Measurements from ENCODE around the gene PRDM2.
"Not testable (repeated sequence)": the region's sequence is repeated elsewhere in the genome, so short reads cannot be mapped to it uniquely, and the experiment has no call there.

PRDM2 gene, protein sequence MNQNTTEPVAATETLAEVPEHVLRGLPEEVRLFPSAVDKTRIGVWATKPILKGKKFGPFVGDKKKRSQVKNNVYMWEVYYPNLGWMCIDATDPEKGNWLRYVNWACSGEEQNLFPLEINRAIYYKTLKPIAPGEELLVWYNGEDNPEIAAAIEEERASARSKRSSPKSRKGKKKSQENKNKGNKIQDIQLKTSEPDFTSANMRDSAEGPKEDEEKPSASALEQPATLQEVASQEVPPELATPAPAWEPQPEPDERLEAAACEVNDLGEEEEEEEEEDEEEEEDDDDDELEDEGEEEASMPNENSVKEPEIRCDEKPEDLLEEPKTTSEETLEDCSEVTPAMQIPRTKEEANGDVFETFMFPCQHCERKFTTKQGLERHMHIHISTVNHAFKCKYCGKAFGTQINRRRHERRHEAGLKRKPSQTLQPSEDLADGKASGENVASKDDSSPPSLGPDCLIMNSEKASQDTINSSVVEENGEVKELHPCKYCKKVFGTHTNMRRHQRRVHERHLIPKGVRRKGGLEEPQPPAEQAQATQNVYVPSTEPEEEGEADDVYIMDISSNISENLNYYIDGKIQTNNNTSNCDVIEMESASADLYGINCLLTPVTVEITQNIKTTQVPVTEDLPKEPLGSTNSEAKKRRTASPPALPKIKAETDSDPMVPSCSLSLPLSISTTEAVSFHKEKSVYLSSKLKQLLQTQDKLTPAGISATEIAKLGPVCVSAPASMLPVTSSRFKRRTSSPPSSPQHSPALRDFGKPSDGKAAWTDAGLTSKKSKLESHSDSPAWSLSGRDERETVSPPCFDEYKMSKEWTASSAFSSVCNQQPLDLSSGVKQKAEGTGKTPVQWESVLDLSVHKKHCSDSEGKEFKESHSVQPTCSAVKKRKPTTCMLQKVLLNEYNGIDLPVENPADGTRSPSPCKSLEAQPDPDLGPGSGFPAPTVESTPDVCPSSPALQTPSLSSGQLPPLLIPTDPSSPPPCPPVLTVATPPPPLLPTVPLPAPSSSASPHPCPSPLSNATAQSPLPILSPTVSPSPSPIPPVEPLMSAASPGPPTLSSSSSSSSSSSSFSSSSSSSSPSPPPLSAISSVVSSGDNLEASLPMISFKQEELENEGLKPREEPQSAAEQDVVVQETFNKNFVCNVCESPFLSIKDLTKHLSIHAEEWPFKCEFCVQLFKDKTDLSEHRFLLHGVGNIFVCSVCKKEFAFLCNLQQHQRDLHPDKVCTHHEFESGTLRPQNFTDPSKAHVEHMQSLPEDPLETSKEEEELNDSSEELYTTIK (N-terminal part only)

DNA sequence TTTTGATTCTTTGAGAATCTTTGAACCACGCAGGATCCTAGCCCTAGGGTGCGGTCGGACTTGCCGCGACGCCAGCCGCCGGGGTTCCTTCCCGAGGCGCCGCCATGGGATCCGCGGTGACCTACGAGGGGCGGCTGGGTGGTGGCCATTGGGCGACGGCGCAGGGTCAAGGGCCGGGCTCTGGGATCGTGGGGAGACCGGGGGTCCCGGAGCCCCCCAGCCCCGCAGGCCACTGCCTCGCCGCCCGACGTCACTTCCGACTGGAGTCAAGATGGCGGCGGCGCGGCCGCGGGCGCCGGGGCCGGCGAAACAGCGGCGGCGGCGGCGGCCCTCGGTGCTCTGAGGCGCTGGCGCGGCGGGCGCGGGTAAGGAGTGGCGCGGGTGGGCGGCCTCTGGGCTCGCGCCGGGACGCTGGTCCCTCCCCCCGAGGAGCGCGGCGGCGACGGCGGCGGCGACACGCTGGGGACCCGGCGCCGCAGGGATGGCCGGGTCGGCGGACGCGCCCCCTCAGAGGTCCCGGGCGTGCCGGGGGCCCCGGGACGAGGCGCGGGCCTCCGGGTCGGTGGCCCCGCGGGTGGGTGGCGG is at the start of gene PRDM2:
PRDM2 (plus strand) TSS at position 253 of the 585 bp plus-strand sequence. CDS start 15,418 bp downstream, outside the sequence.
- peak; percentile 50 for DNase-seq (ENCODE audit: low read depth)

DNA sequence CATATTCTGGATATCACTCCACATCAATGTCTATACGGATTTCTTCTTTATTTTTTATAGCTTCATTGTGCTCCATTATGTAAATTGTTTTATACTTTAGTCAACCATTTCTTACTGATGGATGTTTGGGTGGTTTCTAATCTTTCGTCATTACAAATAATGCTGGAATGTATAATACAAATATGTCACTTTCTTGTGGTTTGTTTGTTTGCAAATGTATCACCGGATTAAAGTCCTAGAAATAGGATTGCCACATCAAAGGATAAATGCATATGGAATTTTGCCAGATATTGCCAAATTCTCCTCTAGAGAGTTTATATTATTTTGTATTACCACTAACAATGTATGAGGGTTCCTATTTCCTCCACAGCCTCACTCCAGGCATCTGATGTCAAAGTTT is 48.7 kb upstream of the PRDM2 start:
- no peak for DNase-seq (ENCODE audit: low read depth)

DNA sequence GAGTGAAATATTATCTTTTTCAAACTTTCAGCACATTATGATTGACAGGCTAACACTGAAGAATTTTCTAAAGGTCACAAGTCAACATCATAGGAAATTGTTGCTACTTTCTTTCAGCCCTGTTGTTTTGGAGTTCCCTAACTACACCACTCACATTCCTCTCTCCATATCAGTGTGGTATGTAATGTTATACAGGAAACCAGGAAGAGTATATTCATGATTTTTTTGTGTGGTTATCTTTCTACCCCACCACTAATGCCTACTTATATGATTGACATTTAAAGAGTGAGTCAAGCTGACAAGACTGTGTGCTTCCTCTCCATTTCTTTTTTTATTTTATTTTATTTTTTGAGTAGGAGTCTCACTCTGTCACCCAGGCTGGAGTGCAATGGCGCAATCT is 47.8 kb upstream of the PRDM2 start:
- DNase-seq (ENCODE audit: low read depth) = no peak

DNA sequence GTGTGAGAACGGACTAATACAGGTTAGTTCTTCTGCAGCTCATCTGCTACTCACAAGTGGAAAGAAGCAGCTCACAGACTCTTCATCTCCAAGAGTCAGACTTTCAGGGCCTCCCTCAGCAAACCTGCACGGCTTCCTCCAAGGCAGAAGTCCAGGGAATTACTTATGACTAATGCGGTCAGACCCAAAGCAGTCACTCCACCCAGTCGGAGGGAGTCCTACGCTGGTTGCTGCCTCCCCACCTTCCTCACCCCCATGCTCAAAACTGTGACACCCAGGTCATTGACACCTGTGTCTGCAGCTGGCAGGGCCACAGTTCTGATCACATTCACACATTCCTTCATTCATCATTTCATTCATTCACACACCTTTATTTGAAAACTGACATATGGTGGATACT is 38.4 kb upstream of the PRDM2 start:
- no peak for DNase-seq (ENCODE audit: low read depth)

DNA sequence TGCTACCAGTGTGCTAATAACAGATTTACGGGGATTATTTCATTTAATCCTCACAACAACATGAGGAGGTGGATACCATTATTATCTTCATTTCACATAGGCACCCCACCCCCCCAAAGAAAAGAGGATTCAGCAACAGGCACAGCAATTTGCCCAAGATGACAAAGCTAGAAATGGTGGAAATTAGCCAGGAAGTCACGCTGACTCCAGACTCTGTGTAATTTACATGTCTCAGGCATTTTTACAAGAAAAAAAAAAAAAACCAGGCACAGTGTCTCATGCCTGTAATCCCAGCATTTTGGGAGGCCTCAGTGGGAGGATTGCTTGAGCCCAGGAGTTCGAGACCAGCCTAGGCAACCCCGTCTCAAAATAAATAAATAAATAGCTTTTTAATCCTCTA is 37.5 kb upstream of the PRDM2 start:
- DNase-seq (ENCODE audit: low read depth) = no peak

DNA sequence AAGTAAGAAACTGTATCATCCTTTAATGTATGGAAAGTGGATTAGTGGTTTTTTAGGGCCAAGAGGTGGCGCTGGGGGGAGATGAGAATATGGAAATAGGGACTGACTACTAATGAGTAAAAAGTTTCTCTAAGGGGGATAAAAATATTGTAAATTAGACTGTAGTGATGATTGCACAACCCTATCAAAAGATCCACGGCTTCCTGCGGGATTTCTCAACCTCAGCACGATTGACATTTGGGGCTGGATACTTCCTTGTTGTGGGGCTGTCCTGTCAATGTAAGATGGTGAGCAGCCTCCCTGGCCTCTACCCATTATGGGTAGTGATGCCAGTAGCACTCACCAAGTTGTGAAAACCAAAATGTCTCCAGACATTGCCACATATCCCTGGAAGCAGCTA is 36.0 kb upstream of the PRDM2 start:
- DNase-seq (ENCODE audit: low read depth) = no peak

DNA sequence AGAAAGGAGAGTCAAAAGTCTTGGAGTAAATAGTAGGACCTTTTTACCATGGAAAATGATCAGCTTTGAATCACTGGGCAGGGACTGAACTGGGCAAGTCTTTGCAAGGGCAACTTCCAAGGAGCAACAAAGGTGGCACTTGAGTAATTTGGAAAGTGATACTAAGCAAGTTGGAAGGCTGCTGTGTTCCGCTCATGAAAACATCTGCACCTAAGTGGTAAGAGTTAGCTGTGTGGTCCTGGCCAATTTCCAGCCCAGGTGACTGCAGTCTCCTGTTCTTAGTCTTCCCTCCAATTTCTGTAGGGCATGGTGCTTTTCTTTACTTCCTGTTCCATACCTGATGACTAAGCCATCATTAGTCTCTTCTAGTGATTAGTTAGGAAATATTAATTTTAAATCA is 35.5 kb upstream of the PRDM2 start:
- no peak for DNase-seq (ENCODE audit: low read depth)

DNA sequence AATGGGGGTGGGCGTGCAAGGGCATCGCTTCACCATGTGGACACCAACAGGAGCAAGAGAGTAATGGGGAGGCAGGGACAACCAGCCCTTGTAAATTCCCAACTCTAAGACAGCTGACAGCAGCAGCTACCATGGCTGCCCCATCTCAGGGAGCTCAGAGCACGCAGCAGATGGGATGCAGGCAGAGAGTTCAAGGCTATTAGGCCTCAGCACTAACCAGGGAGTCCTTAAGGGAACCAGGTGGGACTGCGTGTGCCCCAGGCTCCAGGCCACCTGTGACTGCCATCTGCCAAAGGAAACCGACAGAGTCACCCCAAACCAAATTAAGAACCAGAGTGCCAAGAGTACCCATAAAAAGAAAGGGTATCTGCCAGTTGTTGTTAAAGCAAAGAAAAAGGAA is 33.7 kb upstream of the PRDM2 start:
- no peak for DNase-seq (ENCODE audit: low read depth)

DNA sequence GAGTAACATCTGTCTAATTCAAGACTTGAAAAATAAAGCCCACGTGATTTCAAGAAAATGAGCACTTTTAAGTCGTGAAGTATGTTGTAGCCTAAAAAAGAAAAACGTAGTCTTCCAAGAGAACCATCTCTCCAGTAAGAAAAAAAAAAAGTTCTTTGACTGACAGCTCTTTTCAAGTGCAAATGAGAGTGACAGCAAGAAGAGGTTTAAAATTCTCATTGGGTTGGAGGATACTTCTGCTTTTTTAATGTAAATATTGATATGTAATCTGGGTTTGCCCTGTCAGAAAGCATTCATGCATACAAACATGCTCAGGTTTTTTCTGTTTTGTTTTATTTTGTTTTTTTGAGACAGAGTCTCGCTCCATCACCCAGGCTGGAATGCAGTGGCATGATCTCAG is 32.3 kb upstream of the PRDM2 start:
- no peak for DNase-seq (ENCODE audit: low read depth)

DNA sequence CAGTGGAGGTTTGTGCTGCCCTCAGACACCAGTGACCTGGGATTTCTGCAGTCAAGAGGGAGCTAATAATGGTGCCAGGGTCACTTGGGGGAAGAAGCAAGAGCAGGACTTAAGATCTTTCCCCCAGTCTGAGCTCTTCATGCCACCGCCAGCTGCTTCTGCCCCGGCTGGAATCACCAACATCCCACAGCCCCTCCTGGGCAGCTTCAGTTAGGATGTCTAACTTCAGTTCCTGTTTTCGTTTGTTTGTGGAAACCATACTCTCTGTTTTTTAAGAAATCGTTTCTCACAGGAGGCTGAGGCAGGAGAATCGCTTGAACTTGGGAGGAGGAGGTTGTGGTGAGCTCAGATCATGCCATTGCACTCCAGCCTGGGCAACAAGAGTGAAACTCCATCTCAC is 25.6 kb upstream of the PRDM2 start:
- DNase-seq (ENCODE audit: low read depth) = no peak

DNA sequence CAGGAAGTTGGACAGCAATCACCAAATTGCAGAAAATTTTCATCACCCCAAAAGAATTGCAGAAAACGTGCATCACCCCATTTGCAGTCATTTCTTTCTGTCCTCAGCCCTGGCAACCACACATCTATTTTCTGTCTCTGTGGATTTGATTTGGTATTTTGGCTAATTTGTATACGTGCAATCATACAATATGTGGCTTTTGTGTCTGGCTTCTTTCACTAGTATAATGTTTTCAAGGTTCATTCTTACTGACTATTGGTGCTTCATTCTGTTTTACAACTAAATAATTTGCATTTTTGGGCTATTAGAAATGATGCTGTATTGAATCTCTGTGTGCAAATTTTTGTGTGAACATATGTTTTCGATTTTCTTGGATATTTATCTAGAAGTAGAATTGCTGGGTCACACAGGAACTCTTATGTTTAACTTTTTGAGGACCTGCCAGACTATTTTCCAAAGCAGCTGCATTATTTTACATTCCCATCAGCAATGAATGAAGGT is 24.8 kb upstream of the PRDM2 start:
- no peak for DNase-seq (ENCODE audit: low read depth)

DNA sequence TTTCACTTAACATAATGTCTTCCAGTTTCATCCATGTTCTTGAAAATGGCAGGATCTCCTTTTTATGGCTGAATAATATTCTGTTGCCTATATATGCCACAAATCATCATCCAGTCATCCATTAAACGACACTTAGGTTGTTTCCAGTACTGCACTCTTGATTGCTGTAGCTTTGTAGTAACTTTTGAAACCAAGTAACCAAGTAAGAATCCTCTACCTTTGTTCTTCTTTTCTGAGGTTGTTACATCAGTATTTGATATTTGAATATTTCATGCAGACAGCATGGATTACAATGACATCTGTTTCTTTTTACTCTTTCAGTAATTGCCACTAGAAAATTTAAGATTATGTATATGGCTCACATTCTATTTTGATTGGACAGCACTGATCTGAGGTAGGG is 22.1 kb upstream of the PRDM2 start:
- no peak for DNase-seq (ENCODE audit: low read depth)

DNA sequence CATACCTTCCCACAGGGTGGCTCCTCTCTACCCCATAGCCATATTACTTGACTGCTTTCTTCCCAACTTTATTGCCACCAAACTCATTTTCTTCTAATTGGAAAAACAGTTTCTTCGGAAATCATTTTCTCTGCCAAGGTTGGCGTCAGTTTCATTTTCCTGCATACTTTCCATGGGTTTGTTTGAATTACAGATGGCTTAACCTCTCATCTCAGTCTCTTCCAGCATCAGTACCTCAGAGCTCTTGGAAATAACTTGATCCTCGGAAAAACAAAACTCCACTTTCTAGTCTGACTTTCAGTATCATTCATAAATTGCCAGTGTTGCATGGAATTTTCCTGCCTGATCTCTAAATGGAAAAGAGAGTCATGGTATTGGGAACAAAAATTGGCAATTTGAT is 20.3 kb upstream of the PRDM2 start:
- no peak for DNase-seq (ENCODE audit: low read depth)

DNA sequence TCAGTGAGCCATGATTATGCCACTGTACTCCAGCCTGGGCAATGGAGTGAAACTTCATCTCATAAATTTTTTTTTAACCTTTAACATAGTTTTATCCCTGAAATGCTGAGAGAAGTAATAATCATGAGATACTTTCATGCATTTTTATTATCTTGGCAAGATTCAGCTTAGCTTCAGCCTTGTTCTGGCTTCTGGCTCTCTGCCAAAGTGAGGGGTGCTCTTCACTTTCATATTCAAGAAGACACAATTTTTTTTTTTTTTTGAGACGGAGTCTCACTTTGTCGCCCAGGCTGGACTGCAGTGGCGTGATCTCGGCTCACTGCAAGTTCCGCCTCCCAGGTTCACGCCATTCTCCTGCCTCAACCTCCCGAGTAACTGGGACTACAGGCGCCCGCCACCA is 19.4 kb upstream of the PRDM2 start:
- DNase-seq (ENCODE audit: low read depth) = not testable (repeated sequence)

DNA sequence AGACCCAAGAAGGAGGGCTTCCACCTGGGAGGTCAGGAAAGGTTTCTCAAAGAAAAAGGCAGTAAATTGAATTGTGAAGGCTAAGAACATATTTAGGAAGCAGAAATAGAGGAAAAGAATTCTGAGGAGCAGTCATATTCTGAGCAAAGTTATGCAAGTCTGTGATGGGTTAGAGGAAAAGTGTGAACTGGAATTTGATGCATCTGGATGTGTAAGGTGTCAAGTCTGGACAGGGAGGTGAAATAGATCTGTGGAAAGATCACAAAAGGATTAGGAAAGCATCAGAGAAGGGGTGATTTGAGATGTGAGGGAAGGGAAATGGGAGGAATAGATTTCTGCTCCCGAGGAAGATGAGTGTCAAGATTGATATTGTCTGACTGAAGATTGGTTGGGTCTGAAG is 18.1 kb upstream of the PRDM2 start:
- DNase-seq (ENCODE audit: low read depth) = no peak

DNA sequence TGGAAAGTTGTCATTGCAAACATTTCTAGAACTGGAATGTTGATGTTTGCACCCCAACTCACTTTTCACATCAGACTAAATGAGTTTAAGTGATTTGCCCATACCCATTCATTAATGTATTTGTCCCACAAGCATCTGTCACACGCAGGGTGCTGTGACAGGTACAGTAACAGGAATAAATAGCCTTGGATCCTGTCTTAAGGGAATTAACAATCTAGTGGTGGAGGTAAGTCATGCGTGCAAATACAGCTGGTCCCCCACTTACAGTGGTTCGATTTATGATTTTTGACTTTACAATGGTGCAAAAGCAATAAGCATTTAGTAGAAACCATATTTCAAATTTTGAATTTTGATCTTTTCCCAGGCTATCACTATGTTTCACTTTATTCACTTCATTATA is 17.5 kb upstream of the PRDM2 start:
- no peak for DNase-seq (ENCODE audit: low read depth)

DNA sequence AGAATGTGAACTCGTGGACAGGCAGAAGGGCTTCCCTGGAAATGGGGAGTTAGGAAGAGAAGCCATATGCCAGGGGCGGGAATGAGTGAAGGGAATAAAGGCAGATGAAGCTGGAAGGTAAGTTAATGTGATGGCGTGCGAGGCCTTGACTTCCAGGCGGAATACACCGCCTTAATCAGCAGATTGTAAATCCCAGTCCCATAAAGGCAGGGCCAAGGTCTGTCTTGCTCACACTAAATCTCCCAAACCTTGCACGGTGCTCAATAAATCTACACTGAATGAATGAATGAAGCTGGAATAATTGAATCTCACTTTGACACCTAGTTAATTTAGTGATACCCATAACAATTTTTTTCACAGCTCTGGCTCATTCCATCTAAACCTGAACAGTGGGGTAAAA is 16.8 kb upstream of the PRDM2 start:
- DNase-seq (ENCODE audit: low read depth) = no peak

DNA sequence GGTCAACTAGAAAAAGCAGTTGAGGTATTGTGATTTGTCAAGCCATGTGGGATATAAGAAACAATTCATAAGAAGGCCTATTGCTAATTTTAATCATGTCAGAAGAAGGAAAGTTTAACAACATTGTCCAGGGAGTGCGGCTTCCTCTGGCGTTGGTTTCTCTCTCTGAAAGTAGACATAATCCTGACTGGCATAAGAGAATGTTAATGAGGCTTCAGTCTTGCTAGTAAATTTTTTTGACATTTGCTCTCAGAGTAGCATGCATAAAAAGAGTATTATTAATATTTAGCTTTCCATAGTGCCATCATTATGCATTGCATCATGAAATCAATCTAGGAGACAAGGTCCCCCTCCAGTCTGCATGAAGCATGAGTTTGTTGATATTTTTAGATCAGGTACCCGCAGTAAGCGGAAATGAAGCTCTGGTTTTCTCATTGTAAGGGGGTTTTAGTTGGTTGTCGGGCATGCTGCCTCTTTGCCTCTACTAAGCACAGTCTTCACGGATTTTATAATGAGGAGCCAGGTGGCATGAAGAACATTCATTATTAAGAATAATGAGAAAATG is 12.8 kb upstream of the PRDM2 start:
- DNase-seq (ENCODE audit: low read depth) = no peak

DNA sequence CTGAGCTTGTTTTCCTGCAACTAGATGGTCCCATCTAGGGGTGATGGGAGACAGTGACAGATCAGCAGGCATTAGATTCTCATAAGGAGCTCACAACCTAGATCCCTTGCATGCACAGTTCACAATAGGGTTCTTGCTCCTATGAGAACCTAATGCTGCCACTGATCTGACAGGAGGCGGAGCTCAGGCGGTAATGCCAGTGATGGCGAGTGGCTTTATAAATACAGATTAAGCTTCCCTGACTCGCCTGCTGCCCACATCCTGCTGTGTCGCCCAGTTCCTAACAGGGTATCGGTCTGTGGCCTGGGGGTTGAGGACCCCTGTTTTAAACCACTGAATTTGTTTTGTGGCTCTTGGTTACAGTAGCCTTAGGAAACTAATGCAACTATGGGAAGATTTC is 6.9 kb upstream of the PRDM2 start:
- not testable (repeated sequence) for DNase-seq (ENCODE audit: low read depth)

DNA sequence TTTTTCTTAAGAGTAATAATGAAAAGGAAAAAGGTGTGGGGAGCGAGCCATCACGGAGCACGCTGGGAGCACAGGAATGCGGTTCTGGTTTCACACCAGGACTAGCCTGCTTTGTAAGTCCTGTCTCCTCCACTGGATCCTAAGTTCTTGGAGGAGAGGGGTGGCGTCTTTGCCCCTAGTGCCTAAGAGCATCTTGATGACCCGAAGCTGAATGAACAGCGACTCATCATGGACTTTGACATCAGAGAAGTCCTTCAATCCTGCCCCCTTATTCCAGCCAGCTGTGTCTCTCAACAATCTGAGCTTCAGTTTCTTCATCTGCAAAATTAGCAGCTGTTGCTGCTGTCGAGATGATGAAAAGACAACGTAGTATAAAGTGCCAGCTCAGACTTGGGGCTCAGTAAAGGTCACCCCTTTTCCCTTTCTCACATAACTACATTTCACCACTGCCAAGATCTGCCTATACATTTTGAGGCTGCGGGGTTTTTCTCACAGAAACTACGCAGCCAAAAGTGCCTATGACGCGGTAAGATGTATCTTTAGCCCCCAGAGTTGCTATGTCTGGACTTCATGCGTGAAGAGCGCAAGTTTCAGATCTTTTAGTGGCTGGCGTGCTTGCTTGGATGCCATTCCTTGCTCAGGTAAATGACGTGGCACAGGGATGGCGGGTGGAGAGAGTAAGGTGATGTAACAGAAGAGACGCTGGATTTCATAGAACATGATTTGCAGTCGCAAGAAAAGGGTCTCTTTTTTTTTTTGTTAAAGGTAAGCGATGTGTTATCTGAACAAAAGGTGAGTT is 4.9 kb upstream of the PRDM2 start:
- DNase-seq (ENCODE audit: low read depth) = no peak

DNA sequence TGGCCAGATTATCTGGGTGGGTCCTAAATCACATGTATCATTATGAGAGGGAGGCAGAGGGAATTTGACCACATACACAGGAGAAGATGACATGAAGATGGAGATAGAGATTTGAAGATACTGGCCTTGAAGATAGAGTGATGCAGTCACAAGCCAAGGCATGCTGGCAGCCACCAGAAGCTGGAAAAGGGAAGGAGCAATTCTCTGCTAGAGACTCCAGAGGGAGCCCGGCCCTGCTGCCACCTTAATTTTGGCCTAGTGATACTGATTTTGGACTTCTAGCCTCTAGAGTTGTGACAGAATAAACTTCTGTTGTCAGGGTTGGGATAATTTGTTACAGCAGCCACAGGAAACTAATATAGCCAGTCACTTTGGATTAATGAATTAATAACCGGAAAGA is 2.2 kb upstream of the PRDM2 start:
- no peak for DNase-seq (ENCODE audit: low read depth)

Data from T-helper 22 cell (primary cell).